DOHH2 (cell line): ENCODE measurements around the gene CENPO.
A peak's percentile ranks its signal among the peaks of the same experiment; 100 is the strongest.

ENCODE experiments used
- H3F3A ChIP-seq: fragments of 200-600 bp; sonication (generic), shearing (Covaris generic); 2 replicates; pipeline ENCODE4 v1.6.0; 2016; ENCODE audit warnings: antibody characterized with exemption, mild to moderate bottlenecking; ENCODE audit not compliant: control insufficient read depth, insufficient read depth
- H3K27ac ChIP-seq: fragments of 200-600 bp; sonication (generic); 2 replicates; pipeline ENCODE4 v1.5.1; 2014; ENCODE audit warnings: low read depth, mild to moderate bottlenecking, low read length, moderate library complexity
- H3K27me3 ChIP-seq: fragments of 200-600 bp; sonication (generic); 2 replicates; pipeline ENCODE4 v1.6.1; 2014; ENCODE audit warnings: mild to moderate bottlenecking, low read length, mixed read lengths; ENCODE audit not compliant: control insufficient read depth
- H3K36me3 ChIP-seq: fragments of 200-600 bp; sonication (generic); 2 replicates; pipeline ENCODE4 v1.6.1; 2014; ENCODE audit warnings: mild to moderate bottlenecking, low read length, moderate library complexity, mixed read lengths; ENCODE audit not compliant: control insufficient read depth
- H3K4me1 ChIP-seq: fragments of 200-600 bp; sonication (generic); 2 replicates; pipeline ENCODE4 v1.6.1; 2014; ENCODE audit warnings: mild to moderate bottlenecking, low read length, mixed read lengths; ENCODE audit not compliant: control insufficient read depth
- H3K4me2 ChIP-seq: fragments of 200-600 bp; sonication (generic); 2 replicates; pipeline ENCODE4 v1.6.0; 2014; ENCODE audit warnings: mild to moderate bottlenecking, low read length, moderate library complexity
- H3K4me3 ChIP-seq: fragments of 200-600 bp; sonication (generic); 2 replicates; pipeline ENCODE4 v1.5.1; 2014; ENCODE audit warnings: mild to moderate bottlenecking, low read length, mixed read lengths
- H3K79me2 ChIP-seq: fragments of 200-600 bp; sonication (generic); 2 replicates; pipeline ENCODE4 v1.6.1; 2014; ENCODE audit warnings: mild to moderate bottlenecking, low read length, mixed read lengths; ENCODE audit not compliant: control insufficient read depth
- H3K9me2 ChIP-seq: fragments of 200-600 bp; sonication (generic); replicated peaks from 2 replicates; pipeline ENCODE4 v1.6.1; 2014; ENCODE audit warnings: mild to moderate bottlenecking, low read length, mixed read lengths; ENCODE audit not compliant: control insufficient read depth
- H3K9me3 ChIP-seq: fragments of 200-600 bp; sonication (generic); 2 replicates; pipeline ENCODE4 v1.6.1; 2014; ENCODE audit warnings: antibody characterized with exemption, low read length, mixed read lengths; ENCODE audit not compliant: control insufficient read depth, insufficient read depth
- H4K20me1 ChIP-seq: fragments of 200-600 bp; sonication (generic); 2 replicates; pipeline ENCODE4 v1.6.0; 2014; ENCODE audit warnings: low read depth, mild to moderate bottlenecking, antibody characterized with exemption, low read length, moderate library complexity; ENCODE audit not compliant: control insufficient read depth, insufficient read depth
- EZH2phosphoT487 ChIP-seq: fragments of 200-600 bp; sonication (generic); IDR thresholded peaks from 2 replicates; pipeline ENCODE4 v1.6.1; 2017; ENCODE audit warnings: borderline replicate concordance, mild to moderate bottlenecking, antibody characterized with exemption, low read length, moderate library complexity, mixed read lengths
- TF ChIP-seq, protein P1 (sequence below): fragments of 200-600 bp; sonication (generic); IDR thresholded peaks from one replicate; pipeline ENCODE4 v1.5.1; 2014; ENCODE audit warnings: antibody characterized with exemption, mild to moderate bottlenecking, low read depth, low read length; ENCODE audit not compliant: poor library complexity, severe bottlenecking

The CENPO gene

DNA sequence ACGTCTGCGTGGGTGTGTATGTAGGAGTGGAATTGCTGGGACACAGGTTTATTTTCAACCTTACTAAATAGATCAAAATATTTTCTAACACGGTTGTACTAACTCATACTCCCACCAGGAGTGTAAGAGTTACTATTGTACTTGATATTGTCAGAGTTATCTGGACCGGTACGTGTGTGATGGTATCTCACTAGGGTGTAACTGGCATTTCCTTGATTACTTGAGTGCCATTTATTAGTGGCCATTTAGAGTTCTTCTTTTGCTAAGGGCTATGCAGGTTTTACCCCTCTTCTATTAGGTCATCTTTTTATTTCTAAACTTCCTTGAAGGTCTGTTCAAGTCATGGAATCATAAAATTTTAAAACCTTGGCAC is 33.5 kb downstream of the CENPO start:
- Histone ChIP-seq H3K27ac (no peak overlapping the region), H3K27me3 (no peaks in the 10 kb centered on the region), H3K36me3 (peaks cover 70% of the 10 kb centered on the region)

DNA sequence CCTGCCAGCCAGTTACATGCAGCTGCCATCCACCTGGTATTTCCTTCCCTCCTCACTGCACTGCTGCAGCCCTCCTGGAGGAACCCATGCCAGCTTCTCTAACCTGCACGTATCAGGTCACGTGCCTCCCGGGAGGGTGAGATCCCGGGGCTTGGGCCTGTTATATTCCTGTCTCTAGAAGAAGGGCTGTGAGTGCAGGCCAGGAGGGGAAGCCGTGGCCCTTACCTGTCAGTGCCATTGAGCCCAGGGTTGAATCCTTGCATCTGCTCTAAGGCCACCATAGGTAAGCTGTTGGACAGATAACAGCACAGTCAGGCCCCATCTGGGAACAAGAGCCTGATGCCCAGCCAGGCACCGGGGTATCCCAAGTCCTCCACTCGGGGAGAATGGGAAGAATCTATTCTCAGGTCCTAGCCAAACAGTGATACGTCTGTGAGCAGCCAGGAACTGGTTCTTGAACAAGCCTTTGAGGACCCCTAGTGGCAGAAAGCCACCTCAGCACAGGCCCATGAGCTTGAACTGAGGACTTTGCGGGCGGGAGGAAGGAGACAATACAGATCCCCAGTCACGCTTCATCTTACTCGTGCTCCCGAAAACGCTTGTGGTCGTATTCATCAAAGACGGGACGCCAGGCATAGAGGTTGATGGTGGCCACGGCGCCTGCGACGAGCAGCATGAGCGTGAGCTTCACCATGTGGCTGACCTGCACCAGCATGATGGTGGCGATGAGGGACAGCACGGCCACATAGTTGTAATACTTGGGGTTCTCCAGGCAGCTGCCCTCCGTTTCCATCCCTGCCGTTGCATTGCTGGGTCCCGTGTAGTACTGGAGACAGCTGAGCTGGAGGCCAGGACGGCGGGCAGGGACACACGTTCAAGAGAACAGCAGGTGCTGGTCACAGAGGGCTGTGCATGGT is 34.4 kb downstream of the CENPO start:
- H3K9me2 ChIP-seq, result no peaks in the 10 kb centered on the region
- no peak overlapping the region for H3K4me2 ChIP-seq
- no peak overlapping the region for H3K27ac ChIP-seq
- H3K79me2 ChIP-seq, result no peaks in the 10 kb centered on the region
- no peaks in the 10 kb centered on the region for H4K20me1 ChIP-seq
- H3K27me3 ChIP-seq, result no peaks in the 10 kb centered on the region
- TF ChIP-seq, protein P1, sequence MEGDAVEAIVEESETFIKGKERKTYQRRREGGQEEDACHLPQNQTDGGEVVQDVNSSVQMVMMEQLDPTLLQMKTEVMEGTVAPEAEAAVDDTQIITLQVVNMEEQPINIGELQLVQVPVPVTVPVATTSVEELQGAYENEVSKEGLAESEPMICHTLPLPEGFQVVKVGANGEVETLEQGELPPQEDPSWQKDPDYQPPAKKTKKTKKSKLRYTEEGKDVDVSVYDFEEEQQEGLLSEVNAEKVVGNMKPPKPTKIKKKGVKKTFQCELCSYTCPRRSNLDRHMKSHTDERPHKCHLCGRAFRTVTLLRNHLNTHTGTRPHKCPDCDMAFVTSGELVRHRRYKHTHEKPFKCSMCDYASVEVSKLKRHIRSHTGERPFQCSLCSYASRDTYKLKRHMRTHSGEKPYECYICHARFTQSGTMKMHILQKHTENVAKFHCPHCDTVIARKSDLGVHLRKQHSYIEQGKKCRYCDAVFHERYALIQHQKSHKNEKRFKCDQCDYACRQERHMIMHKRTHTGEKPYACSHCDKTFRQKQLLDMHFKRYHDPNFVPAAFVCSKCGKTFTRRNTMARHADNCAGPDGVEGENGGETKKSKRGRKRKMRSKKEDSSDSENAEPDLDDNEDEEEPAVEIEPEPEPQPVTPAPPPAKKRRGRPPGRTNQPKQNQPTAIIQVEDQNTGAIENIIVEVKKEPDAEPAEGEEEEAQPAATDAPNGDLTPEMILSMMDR, result peak; percentile 91
- TF ChIP-seq EZH2phosphoT487, result no peak
- H3K4me3 ChIP-seq, result no peak overlapping the region
- H3K9me3 ChIP-seq, result no peaks in the 10 kb centered on the region
- H3K4me1 ChIP-seq, result no peaks in the 10 kb centered on the region
- H3F3A ChIP-seq, result peaks cover 2% of the 10 kb centered on the region; the same call in 1 of the 2 replicates
- H3K36me3 ChIP-seq, result peaks cover 62% of the 10 kb centered on the region

More for the DNA sequence above, 33.5 kb downstream of the CENPO start:
- Histone ChIP-seq H3K9me3 (no peaks in the 10 kb centered on the region), H3K4me1 (no peaks in the 10 kb centered on the region), H4K20me1 (no peaks in the 10 kb centered on the region), H3F3A (peaks cover 2% of the 10 kb centered on the region; the same call in 1 of the 2 replicates), H3K4me3 (no peak overlapping the region), H3K9me2 (no peaks in the 10 kb centered on the region), H3K4me2 (no peak overlapping the region), H3K79me2 (no peaks in the 10 kb centered on the region)
- TF ChIP-seq EZH2phosphoT487, result no peak
- TF ChIP-seq, protein P1, result no peak

DNA sequence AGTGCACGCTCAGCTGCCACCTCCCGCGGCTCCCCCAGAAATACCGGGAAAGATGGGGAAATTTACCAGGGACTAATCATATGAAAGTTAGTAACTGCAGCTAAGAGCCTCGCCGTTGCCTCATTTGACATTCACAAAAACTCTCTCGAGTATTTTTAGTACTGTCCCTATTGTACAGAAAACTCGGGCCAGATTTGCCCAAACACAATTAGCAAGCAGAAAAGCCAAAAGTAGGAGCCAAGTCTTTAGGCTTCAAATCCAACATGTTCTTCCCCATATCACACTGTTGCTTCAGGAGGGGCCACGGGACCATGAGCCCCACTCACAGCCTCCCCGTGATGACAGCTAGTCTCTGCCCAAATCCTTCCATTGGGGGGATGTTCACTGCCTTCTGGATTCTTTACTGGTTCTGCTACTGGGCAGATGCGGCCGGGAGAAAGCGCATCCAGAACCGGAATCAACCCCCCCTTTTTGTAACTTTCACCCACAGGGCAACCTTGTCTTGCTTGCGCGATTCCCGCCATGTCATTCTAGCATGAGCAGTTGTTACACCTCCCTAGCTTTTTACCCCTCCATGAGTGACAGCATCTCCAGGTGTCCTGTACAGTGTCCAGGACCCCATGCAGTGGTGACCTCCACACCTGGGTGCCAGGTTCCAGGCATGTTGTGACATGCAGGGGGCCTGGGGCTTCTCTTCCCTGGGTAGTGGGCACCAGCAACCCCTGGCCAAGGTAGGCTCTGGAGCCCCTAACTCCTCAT is 35.2 kb downstream of the CENPO start:
- no peak overlapping the region for H3K4me2 ChIP-seq
- H3F3A ChIP-seq, result peaks cover 2% of the 10 kb centered on the region; the same call in 1 of the 2 replicates
- no peak overlapping the region for H3K4me3 ChIP-seq
- H3K27me3 ChIP-seq, result no peaks in the 10 kb centered on the region
- peaks cover 53% of the 10 kb centered on the region for H3K36me3 ChIP-seq
- no peak overlapping the region for H3K27ac ChIP-seq
- no peaks in the 10 kb centered on the region for H3K4me1 ChIP-seq
- H3K9me3 ChIP-seq, result no peaks in the 10 kb centered on the region
- no peaks in the 10 kb centered on the region for H3K79me2 ChIP-seq
- no peaks in the 10 kb centered on the region for H4K20me1 ChIP-seq
- H3K9me2 ChIP-seq, result no peaks in the 10 kb centered on the region
- TF ChIP-seq EZH2phosphoT487, result no peak
- TF ChIP-seq, protein P1, result no peak
